Activated CD4-positive, alpha-beta T cell treated with anti-CD3 and anti-CD28 coated beads for 24 hours (primary cell): ENCODE results near the gene PLD1.
"Not testable (repeated sequence)": the region's sequence is repeated elsewhere in the genome, so short reads cannot be mapped to it uniquely, and the experiment has no call there.

Experiments
- DNase-seq, 2 donors: peaks; one replicate each; pipeline ENCODE4 v3.0.0-alpha.2; 2020; ENCODE audit warnings: low read depth in 2 of 2

The PLD1 gene

DNA sequence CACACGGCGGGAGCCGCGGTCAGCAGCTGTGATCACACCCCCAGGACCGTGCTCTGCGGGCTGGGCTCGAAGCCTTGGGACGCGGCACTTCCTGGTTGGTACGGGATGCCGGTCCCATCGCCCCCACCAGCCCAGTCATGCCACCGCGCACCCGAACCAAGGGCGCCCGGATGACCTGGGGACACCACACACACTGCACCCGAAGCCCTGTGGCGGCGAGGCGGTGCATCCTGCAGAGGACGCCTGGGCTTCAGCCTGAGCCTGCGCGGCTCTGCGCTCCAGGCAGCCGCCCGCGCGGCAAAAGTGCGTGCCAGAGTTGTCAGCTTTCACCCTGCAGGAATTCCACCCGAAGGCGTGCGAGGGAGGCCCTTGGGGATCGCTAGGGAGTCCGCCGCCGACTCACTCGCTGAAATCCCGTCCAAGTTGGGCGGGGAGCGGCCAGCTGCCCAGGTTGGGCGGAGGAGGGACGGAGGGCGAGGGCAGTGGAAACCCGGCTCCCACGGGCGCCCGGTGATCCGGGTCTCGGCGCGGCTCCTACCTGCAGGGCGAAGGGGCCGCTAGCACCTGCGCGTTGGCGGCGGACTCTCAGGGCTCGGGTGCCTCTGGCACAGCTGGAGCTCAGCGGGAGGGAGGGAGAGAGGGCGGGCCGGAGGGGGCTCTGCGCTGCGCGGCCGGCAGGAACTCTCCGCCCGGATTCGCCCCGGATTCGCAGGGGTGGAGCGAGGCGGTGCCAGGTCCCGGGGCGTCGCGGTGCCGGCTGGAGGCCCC lies at the start of gene PLD1:
PLD1 (minus strand) TSS at position 623 of the 768 bp plus-strand sequence. CDS start 72,432 bp downstream, outside the sequence.
- DNase-seq = peak; percentile 25 to 27

DNA sequence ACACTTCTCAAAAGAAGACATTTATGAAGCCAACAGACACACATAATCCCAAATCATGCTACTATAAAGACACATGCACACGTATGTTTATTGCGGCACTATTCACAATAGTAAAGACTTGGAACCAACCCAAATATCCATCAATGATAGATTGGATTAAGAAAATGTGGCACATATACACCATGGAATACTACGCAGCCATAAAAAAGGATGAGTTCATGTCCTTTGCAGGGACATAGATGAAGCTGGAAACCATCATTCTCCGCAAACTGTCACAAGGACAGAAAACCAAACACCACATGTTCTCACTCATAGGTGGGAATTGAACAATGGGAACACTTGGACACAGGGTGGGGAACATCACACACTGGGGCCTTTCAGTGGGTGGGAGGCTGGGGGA lies 48.5 kb upstream of the PLD1 start:
- DNase-seq = not testable (repeated sequence)

- DNase-seq = no peak
These were observed 44.5 kb upstream of the PLD1 start for GRCh38 chr3:171854649-171855305.

DNA sequence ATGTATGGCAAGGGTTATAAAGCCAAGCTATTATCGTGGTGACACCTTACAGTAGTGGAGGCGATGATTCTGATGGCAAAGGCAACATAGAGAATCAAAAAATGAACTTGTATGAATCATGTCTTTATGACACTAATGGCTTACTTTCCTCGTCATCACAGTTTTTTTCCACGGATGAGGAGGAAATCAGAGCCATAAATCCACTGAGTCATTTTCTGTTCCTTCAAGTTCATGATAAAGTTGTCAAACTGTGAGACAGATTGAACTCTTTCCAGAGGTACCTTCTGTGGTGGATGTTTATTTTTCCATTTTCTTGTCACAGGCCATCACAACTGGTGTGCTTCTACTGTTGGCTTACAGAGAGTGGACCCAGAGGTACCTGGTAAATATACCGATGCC lies 41.4 kb upstream of the PLD1 start:
- no peak for DNase-seq

GRCh38 chr3:171850960-171851659 lies 40.8 kb upstream of the PLD1 start:
- DNase-seq = no peak

GRCh38 chr3:171850320-171850959 lies 40.2 kb upstream of the PLD1 start:
- no peak for DNase-seq

- DNase-seq = no peak
These were observed 39.5 kb upstream of the PLD1 start for GRCh38 chr3:171849617-171850319.

DNA sequence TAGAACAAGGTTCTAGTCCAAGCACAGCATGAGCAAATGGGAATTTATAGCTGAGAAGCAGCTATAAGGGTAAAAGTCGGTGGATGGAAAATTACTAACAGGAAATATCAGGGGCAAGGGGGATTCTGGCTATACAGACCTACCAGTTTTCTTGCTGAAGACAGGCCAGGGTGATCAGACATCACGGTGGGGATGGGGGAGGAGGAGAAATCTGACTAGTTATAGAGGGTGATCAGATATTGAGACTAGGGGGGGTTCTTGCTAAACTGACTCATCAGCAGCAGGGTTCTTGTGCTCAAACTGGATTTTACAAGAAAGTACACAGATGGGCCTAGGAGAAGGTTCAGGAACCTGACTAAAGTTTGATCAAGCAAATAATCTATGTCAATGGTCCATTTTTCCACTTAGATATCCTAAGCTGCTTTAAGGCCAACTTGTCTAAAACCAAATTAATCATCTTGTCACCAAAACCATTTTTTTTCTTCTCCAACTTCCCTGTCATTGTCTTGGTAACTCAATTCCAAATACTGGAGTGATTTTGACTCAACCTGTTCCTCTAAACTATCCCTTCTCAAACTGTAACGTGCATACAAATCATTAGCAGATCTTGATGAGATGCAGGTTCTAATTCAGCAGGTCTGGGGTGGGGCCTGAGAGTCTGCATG lies 37.4 kb upstream of the PLD1 start:
- DNase-seq = no peak

DNA sequence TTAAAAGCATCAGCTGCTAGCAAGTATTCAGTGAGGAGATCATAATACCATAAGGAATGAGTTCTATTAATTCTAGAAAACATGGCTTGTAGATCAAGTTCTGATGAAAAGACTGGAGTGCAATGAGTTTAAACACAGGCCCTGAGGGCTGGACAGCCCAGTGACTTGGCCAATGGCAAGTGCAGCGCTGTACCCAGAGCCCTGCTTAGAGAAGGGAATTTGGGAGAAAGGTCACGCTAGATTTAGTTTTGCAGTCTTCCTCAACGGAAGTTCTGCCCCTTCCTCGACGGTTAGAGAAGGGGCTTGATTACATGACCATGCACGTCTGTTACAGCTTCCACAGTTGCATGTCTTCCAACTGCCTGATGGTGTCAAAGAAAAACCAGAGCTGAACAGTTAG lies 36.9 kb upstream of the PLD1 start:
- DNase-seq = no peak

GRCh38 chr3:171846597-171846996 lies 36.3 kb upstream of the PLD1 start:
- no peak for DNase-seq

- DNase-seq = no peak
These were observed 35.4 kb upstream of the PLD1 start for GRCh38 chr3:171845481-171846284.

DNA sequence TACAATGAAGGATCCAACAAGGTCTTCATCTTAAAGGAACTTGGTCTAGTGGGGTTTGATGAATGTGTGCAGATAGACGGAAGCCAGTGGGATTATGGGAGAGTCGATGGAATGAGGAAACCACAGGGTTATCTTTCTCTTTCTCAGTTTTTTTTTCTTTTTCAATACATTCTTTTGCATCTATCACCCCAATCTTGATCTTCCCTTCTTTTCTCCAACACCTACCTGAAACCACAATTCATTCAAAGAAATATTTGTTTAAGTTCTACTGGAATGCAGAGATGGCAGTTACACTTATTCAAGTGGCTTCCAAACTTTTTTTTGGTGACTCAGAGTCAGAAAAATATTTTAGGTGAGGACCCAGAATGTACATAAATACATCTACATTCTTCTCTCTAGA lies 34.6 kb upstream of the PLD1 start:
- DNase-seq = no peak

DNA sequence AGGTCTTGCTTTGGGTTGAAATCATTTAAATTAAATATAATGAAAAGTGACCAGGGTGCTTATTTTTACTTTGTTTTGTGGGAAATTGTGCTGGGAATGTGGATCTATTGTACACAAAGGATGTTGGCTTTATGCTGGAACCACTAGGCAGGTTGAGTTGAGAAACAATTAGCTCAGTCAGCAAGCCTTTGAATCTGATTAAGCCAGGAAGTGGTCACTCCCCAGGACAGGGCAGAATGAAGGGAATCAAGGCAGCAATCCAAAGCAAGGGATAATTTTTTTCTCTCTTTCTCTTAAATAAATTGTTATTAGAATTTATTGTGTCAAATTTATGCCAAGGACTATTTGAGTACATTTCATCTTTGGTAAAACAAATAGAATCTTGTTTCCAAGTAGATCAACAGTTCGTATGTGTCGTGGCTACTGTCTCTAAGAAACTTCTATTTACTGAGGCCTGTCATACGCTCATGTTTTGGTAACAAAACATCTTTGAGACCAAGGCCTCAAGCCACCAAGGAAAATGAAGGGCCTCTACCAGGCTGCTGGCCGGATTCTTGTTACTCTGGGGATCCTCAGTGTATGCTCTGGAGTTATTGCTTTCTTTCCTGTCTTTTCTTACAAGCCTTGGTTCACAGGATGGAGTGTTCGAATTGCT lies 32.7 kb upstream of the PLD1 start, which contains the start of gene TMEM212:
TMEM212 (plus strand) TSS at position 486 of the 655 bp plus-strand sequence; CDS start at position 521, 35 bp downstream.
- no peak for DNase-seq

- DNase-seq = no peak
These were observed 31.3 kb upstream of the PLD1 start for GRCh38 chr3:171841620-171842000.

GRCh38 chr3:171840811-171841619 lies 30.7 kb upstream of the PLD1 start:
- no peak for DNase-seq

GRCh38 chr3:171840445-171840810 lies 30.1 kb upstream of the PLD1 start:
- no peak for DNase-seq

- DNase-seq = no peak
These were observed 29.0 kb upstream of the PLD1 start for GRCh38 chr3:171839270-171839669.

DNA sequence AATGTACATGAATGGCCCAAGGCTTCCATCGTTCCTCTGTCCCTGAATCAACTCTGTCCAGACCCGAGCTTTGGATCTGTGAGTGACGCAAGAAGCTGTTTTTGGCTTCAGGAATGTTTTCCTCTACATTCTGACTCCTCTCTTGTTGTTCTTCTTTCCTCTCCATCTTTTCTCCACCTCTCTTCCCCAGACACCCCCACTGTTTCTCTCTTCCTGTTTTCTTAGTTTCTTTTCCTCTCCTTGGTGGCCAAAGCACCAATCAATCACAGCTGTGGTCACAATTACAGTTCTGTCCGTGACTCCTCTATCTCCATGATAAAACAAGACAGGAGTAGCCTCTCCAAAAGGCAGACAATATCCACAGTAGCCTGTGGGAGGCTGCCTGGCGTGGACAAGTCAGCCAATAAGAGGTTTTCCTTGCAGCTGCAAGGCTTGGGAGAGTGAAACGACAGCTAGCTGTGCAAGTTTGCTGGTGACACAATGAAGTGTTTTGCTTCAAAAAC lies 28.0 kb upstream of the PLD1 start:
- no peak for DNase-seq

GRCh38 chr3:171837698-171838097 lies 27.4 kb upstream of the PLD1 start:
- no peak for DNase-seq
